ENCODE results near the gene ITPR1.
A peak's percentile ranks its signal among the peaks of the same experiment; 100 is the strongest.

ITPR1 gene

DNA sequence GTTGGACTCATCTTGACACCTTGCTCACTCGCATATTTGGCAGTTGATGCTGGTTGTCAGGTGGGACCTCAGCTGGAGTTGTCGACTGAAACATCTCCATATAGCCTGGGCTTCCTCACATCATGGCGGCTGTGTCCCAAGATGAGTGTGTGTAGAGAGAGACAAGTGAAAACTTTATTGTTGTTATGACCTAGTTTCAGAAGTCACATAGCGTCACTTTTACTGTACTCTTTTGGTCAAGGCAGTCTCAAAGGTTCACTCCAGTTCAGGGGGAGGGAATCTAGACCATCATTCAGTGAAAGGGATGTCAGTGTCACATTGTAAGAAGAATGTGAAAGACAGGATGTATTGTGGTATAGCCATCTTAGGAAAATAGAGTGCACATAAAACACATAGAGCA lies 214.2 kb downstream of the ITPR1 start:
- Histone ChIP-seq H3K27ac (no peak overlapping the region), H3K4me3 (no peak overlapping the region)
- TF ChIP-seq, protein P1, sequence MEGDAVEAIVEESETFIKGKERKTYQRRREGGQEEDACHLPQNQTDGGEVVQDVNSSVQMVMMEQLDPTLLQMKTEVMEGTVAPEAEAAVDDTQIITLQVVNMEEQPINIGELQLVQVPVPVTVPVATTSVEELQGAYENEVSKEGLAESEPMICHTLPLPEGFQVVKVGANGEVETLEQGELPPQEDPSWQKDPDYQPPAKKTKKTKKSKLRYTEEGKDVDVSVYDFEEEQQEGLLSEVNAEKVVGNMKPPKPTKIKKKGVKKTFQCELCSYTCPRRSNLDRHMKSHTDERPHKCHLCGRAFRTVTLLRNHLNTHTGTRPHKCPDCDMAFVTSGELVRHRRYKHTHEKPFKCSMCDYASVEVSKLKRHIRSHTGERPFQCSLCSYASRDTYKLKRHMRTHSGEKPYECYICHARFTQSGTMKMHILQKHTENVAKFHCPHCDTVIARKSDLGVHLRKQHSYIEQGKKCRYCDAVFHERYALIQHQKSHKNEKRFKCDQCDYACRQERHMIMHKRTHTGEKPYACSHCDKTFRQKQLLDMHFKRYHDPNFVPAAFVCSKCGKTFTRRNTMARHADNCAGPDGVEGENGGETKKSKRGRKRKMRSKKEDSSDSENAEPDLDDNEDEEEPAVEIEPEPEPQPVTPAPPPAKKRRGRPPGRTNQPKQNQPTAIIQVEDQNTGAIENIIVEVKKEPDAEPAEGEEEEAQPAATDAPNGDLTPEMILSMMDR (IDR thresholded peaks at IDR 0.05), result no peak
- no peak for DNase-seq (ENCODE audit: low spot score)

GRCh38 chr3:4708230-4708629 lies 215.1 kb downstream of the ITPR1 start:
- TF ChIP-seq, protein P1 (IDR thresholded peaks at IDR 0.05), result no peak
- no peak for DNase-seq (ENCODE audit: low spot score)
- H3K27ac ChIP-seq, result no peak overlapping the region
- no peak overlapping the region for H3K4me3 ChIP-seq

DNA sequence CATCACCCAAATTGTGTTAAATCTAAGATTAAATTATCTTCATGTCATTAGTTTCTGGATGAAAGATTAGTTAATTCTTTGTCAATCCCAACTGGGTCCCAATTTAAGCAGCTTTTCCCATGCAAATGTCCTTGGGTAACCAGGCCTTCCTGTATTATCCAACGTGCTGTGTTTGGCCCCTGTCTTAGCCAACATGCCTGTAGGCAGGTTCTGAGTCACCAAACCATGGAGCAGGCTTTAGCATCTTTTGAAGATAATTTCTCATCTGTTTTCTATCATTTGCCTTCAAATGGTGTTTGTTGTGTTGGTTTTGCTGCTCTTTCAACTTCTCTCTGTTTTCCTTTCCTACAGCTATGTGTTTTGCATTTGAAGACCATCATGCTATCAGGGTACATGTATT lies 216.2 kb downstream of the ITPR1 start:
- no peak overlapping the region for H3K27ac ChIP-seq
- no peak for DNase-seq (ENCODE audit: low spot score)
- TF ChIP-seq, protein P1 (IDR thresholded peaks at IDR 0.05), result no peak
- no peak overlapping the region for H3K4me3 ChIP-seq

GRCh38 chr3:4710191-4710590 lies 217.0 kb downstream of the ITPR1 start:
- Histone ChIP-seq H3K27ac (no peak overlapping the region), H3K4me3 (no peak overlapping the region)
- TF ChIP-seq, protein P1 (IDR thresholded peaks at IDR 0.05), result no peak
- no peak for DNase-seq (ENCODE audit: low spot score)

DNA sequence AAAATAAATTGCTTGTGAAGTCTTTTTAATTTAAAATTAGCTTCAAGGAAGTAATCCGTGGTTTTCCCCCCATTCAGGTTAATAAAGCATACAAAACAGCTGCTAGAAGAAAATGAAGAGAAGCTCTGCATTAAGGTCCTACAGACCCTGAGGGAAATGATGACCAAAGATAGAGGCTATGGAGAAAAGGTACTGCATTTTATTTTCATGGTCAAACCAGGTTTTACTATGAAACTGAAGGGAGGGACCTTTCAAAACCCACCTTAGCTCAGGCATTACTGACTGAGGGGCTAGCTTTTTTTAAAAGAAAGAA lies 218.5 kb downstream of the ITPR1 start:
- TF ChIP-seq, protein P1 (IDR thresholded peaks at IDR 0.05), result no peak
- no peak for DNase-seq (ENCODE audit: low spot score)
- Histone ChIP-seq H3K27ac (no peak overlapping the region), H3K4me3 (no peak overlapping the region)

GRCh38 chr3:4712109-4712508 lies 219.0 kb downstream of the ITPR1 start:
- TF ChIP-seq, protein P1 (IDR thresholded peaks at IDR 0.05), result no peak
- Histone ChIP-seq H3K27ac (peak overlapping the region in 1 of 2 donors; percentile 23), H3K4me3 (no peak overlapping the region)
- no peak for DNase-seq (ENCODE audit: low spot score)

- Histone ChIP-seq H3K27ac (no peak overlapping the region), H3K4me3 (no peak overlapping the region)
- DNase-seq (ENCODE audit: low spot score), result no peak
- TF ChIP-seq, protein P1 (IDR thresholded peaks at IDR 0.05), result no peak
These were observed 220.9 kb downstream of the ITPR1 start for GRCh38 chr3:4714045-4714444.
